OCI-LY1 (cell line): Measurements from ENCODE around the gene PTPRN2.

Experiments used
- CTCF ChIP-seq: fragments of 200-600 bp; sonication (generic), shearing (Covaris generic); IDR thresholded peaks from 2 replicates; pipeline ENCODE4 v1.5.1; 2017; ENCODE audit warnings: mild to moderate bottlenecking, antibody characterized with exemption, low read length, moderate library complexity, mixed read lengths
- EZH2 ChIP-seq: fragments of 200-600 bp; sonication (generic), shearing (Covaris generic); IDR thresholded peaks from 2 replicates; pipeline ENCODE4 v1.8.0; 2017; ENCODE audit warnings: borderline replicate concordance, mixed run types, mild to moderate bottlenecking, antibody characterized with exemption, low read length, moderate library complexity, mixed read lengths

DNA sequence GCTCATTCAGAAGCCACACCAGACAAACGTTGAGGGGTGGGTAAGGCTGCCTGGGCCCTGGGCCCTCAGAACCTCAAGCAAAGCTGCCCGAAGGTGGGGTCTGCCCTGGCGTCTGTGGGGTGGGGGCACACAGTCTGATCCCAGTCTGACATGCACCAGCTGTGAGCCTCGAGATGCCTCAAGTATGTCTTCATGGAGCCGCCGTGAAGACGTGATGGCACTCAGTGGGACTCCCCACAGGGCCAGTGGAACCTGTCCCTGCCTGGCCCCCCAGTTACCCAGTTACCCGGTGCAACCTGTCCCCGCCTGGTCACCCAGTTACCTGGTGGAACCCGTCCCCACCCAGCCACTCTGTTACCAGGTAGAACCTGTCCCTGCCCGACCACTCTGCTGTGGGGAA, 351.2 kb downstream of the PTPRN2 start:
- no peak for TF ChIP-seq CTCF
- no peak for TF ChIP-seq EZH2
